Raji (cell line): ENCODE data around the gene KRT16.

ENCODE experiments used
- POLR2A ChIP-seq: IDR thresholded peaks from 2 replicates; pipeline ENCODE4 v1.6.1; 2011; ENCODE audit warnings: low read depth, low read length, control low read depth; ENCODE audit not compliant: insufficient read depth

Gene KRT16

DNA sequence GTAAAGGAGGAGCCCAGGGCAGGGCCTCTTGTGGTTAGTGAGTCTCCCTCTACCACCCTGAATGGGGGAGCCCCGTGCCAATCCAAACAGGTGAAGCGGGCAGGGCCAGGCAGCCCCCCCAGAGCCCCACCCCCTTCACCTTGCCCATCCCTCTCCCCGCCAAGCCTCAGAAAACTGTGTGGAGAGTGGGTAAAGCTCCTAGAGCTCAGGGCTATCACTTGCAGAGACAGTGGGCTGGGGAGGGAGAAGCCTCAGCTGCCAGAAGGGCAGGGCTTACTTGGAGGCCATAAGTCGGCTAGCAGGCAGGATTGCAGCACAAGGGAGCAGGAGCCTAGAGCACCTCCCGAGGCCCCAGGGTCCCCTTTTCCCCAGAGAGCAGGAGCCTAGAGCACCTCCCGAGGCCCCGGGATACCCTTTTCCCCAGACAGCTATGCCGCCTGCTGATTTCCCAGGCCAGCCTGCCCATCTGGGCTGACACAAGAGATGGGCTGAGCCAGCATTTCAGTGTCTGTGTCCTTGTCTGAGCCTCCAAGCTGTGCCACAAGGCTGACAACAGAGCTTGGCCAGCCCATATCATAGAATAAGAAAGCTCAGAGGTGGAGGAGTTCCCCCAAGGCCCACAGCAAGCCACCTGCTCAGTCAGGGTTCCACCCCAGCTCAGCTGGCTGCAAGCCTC is 19.1 kb downstream of the KRT16 start:
- TF ChIP-seq POLR2A: no peak

DNA sequence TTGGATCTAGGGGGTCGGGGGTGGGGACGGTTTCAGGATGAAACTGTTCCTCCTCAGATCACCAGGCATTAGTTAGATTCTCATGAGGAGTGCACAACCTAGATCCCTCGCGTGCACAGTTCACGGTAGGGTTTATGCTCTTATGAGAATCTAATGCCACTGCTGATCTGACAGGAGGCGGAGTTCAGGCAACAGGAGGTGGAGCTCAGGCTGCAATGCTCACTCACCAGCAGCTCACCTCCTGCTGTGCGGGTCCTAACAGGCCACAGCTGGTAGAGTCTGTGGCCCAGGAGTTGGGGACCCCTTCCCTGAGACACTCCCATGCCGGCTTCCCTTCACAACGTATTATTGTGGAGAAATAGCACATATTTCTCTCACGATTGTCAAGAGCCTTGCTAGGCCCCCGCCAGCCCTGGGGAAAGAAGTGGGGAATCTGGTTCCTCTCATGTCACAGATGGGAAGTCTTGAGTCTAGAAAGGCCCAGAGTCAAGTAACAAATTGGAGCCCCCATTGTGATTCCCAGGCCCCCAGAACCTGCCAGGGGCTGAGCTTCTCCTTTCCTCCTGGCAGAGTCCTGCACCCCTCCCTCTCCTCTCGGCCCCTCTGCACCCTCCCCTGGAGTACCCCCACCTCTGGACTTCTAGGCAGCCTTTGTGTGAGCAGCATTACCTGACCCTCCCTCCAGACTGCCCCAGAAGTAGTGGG is 19.8 kb downstream of the KRT16 start:
- TF ChIP-seq POLR2A: no peak

DNA sequence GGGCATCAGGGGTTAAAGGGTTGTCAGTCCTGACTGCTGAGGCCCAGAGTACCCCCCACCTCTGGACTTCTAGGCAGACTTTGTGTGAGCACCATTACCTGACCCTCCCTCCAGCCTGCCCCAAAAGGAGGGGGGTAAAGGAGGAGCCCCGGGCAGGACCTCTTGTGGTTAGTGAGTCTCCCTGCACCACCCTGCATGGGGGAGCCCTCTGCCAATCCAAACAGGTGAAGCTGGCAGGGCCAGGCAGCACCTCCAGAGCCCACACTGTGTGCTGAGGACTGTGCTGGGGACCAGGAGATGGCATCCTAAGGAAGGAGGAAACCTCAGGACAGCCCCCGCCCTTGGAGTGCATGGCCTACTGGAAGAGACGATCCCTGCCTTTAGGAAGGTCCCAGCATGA is 23.3 kb downstream of the KRT16 start:
- no peak for TF ChIP-seq POLR2A

DNA sequence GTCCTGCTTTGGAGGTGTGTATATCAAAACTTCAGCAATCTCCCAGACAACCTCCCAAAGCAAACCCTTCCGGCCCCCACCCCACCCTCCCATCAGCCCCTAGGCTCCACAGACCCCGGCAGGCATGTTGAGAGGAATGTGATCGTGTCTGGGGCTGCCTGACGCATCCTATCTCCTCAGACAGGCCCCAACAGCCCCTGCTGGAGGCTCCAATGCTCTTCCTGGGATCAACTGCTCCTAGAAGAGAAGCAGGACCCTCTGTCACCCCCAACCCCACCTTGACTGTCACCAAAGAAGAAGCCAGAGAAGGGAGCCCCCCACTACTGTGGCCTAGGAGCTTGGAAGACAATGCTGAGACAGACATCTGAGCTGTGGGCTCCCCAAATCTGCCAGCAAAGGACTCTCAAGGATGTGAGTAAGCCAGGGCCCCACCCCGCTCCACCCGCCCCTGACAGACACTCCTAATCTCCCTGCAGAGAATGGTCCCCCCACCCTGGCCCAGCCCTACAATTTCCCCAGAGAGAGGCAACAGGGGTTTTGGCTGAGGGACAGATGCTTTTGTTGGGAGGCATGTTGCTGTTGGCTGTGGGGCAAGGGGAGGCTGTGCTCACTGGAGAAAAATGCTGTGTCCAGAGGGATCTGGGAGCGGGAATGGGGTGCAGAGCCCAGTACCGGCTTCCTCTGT is 24.3 kb downstream of the KRT16 start:
- TF ChIP-seq POLR2A: no peak

DNA sequence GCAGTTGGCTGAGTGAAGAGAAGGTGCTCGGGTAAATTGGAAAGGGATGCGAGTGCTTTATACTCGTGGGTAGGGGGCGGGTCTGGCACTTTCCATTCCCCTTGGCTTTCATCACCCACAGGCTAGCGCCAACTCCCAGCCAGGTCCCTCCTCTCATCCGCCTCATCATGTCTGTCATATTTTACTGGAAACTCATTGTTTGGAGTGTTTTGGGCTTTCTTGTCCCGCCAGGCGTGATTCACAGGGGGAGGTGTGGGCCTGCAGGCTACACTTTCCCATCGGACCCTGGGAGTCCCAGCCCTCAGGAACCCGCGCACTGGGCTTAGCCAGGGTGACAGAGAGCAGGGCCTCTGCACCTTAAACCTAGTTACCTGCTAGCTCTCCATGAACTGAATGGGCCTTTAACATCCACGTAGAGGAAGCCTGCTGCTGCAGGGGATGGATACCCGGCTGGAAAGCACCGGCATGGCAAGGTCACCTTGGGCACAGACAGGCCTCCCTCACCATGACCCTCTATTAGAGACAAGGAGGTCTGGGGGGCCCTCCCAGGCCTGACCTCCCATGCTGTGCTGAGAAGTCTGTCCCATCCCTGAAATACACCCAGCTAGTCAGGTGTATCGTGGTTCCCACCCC is 25.6 kb downstream of the KRT16 start, which contains the start of gene KRT14:
TSS of gene KRT14 (minus strand) at position 33 of the 633 bp plus-strand sequence. CDS start 61 bp downstream, outside the sequence.
- TF ChIP-seq POLR2A: no peak

DNA sequence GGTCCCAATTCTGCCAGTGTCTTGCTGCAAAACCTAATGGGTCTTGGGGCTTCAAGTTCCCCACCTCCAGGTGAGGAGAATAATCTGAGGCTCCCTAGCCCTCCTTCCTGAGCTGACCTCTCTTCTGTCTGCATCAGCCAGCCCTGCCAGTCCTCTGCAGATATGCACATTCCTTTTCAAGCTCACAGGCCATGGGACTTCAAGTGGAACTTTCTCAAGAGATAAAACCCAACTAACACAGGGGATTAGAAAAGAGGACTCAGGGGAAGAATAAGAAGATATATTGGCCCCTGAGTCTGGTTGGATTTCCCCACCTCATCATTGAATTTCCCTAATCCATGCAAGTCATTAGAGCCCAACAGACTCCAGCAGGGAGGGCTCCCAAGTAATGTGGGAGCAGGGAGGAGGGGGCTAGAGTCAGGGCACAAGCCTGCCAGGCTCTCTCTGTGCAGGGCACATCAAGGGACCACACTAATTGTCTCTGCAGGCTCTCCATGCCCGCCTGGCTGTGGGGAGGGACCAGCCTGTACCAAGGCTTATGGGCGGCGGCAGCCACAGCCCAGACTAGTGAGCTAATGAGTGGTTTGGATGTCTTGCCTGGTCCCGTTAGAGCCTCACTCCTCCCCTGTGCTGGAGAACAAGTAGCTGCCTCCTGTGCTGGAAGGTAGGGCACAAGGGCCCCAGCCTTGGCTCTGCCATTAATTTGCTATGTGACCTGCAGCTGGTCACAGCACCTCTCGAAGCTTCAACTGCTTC is 27.1 kb downstream of the KRT16 start:
- no peak for TF ChIP-seq POLR2A

DNA sequence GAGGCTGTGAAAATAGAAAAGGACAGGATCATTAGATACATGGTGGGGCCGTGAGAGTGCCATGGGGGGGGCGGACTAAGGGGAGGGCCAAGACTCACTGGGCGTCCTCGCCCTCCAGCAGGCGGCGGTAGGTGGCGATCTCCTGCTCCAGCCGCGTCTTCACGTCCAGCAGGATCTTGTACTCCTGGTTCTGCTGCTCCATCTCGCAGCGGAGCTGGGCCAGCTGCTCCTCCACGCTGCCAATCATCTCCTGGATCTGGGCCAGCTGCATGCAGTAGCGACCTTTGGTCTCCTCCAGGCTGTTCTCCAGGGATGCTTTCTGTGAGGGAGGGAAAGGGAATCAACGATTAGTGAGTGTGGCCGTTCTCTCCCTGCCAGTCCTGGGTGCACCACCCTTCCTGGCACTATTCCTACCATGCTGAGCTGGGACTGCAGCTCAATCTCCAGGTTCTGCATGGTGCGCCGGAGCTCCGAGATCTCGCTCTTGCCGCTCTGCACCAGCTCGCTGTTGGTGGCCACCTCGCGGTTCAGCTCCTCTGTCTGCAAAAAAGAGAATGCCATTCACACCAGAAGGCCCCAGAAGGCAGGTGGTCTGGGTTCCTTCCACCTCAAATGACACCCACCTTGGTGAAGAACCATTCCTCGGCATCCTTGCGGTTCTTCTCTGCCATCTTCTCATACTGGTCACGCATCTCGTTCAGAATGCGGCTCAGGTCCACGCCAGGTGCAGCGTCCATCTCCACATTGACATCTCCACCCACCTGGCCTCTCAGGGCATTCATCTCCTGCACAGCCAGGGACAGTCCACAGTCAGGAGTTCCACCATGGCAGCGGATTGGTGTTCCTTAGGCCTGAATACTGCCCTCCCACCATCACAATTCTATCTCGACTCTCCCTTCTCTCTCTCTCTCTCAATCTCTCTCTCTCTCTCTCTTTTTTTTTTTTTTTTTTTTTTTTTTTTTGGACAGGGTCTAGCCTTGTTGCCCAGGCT is 29.1 kb downstream of the KRT16 start:
- TF ChIP-seq POLR2A: no peak

DNA sequence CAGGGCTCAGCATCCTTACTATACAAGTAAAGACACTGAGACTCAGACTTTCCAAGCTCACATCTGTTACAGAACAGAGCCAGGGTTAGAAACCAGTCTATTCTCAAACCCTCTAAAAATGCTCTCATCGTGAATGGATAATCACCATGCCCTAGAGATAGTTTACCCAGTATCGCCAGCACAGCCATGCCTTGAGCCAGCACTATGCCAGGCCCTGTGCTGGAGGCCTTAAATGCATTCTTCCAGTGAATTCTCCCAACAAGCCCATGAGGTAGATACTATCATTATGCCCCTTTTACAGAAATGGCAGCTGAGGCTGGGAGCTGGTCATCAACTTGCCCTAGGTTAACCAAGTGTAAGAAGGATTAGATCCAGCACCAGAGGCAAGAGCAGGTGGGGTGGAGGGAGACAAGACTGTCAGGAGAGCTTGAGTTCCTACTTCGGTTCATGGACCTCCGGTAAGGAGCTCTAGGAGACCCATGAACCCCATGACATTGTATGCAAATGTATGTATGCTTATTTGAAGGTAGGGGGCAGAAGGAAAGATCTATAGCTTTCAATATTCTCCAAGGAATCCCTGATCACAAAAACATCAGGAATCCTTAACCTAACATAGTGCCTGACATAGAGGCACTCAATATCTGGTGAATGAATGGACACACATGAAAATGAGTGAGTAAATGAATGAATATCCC is 31.1 kb downstream of the KRT16 start:
- no peak for TF ChIP-seq POLR2A

DNA sequence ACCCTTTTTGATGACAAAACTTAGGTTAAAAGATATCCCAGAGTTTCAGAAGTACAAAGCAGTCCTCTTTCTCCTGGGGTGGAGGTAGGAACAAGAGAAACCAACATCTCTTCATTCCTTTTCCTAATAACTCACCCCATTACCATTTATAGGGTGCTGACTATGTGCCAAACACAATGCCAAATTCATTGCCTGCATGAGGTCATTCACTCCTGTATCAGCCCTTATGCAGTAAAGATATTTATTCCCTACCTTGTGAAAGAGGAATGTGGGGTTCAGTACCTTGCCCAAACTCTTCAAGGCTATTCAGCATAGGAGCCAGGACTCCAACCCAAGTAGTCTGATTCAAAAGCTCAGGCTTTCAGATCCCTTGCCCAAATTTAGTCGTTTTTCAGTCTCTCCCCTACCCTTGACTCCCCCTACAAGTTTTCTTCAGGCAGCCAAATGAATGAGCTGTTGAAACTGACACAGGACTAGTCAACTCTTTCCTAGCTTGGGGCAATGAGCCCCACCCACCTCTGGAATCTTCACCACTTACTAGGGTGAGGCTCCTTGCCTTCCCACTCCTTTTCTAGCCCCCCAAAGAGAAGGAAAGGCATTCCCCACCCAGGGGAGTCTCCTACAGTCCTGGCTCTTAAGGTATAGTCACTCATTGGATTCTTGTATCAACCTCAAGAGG is 31.7 kb downstream of the KRT16 start:
- no peak for TF ChIP-seq POLR2A

DNA sequence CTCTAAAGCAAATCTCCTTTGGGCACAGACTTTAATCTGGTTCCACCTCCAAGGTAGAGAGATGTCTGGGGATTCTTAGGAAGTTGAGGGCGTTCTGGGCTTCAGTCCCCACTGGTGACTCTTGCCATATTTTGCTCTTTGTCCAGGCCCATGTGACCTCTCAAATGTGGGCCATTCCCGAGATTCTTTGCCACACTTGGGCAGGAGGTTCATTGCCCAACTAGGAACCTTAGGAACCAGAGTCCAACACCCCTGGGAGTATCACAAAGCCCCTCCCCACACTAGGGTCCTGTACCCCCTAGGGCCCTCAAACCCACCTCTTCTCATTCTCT is 32.4 kb downstream of the KRT16 start:
- no peak for TF ChIP-seq POLR2A

DNA sequence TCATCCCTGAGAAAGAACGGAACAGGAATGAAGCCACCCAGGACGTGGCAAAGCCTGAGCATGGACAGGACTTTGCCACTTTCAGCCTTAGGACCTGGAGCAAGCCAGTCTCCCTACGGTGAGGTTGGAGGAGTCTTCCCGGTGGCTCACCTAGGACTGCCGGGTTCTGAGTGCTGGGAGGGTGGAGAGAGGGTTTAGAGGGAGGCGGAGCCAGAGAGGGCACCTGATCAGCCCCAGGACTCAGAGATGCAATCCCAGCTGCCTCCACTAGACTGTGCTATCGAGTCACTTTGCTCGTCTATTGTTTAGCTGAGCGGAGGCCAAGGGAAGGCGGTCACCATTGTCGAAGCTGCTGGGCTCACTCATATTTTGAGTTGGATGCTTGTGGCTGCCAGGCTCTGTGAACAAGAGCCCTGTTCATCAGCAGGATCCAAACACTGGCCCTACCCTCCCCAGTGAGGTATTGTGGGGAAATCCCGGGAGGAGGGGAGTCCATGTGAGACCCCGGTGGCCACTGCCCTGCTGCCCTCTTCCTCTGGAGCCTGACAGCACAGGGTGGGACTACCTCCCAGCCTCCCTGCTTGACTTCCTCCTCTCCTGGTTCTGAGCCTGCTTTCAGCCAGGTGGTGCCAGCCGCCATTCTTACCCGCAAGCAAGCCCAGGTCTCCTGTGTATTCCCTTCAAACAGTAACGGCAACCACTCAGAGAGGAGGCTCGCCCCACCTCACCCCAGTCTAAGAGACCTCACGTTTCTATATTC is 32.9 kb downstream of the KRT16 start:
- TF ChIP-seq POLR2A: no peak

DNA sequence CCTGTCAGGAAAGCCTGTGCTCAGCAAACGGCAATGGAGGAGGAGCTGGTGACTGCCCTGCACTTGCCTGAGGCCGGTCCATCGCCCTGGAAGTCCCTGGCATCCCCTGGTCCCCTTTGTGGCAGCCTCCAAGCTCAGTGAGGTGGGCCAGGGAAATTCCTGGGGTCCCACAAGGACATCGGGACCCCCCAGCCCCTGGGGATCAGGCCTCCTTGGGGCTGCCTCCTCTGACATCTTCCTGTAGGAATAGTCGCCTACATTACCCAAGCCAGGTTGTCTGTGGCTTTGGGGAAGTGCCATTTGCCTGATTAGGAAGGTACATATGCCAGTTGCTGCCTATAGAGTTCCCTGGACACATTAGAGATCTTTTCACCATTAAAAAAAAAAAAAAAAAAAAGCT is 33.6 kb downstream of the KRT16 start:
- TF ChIP-seq POLR2A: no peak

DNA sequence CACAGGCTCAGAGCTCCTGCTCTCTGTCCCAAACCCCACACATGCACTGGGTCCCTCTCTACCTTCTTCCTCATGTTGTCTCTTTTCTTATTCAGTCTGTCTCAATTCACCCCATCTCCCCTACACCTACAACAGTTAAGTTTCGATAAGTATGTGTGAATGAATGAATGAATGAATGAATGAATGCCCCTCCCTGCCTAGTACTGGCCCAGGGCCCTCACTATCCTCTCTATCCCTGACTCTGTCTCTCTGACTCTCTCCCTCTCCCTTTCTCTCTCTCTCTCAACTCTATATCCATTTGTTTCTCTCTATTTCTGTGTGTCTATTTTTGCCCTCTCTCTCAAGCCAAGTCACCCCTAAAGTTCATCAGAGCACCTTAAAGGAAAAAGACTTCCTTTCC is 34.0 kb downstream of the KRT16 start:
- no peak for TF ChIP-seq POLR2A
